GM23338 (cell line): ENCODE data around the gene DCBLD1.
"Not testable (repeated sequence)": the region's sequence is repeated elsewhere in the genome, so short reads cannot be mapped to it uniquely, and the experiment has no call there.

Experiments used
- CREB1 ChIP-seq: fragments of 250-450 bp; sonication (Bioruptor Pico); IDR thresholded peaks from 2 replicates; pipeline ENCODE4 v1.5.0; 2020; ENCODE audit warnings: low read depth, mild to moderate bottlenecking, moderate library complexity
- EZH2 ChIP-seq: fragments of 200-600 bp; sonication (generic); IDR thresholded peaks from one replicate; pipeline ENCODE4 v1.8.0; 2017; ENCODE audit warnings: antibody characterized with exemption, mild to moderate bottlenecking, low read depth; ENCODE audit not compliant: unreplicated experiment
- EZH2phosphoT487 ChIP-seq: fragments of 200-600 bp; sonication (generic); IDR thresholded peaks from one replicate; pipeline ENCODE4 v1.8.1; 2018; ENCODE audit warnings: antibody characterized with exemption; ENCODE audit not compliant: unreplicated experiment
- JUNB ChIP-seq: IDR thresholded peaks from one replicate; pipeline ENCODE4 v1.6.1; 2016; ENCODE audit warnings: antibody characterized with exemption; ENCODE audit not compliant: unreplicated experiment
- POLR2AphosphoS5 ChIP-seq: IDR thresholded peaks from 2 replicates; pipeline ENCODE4 v1.6.1; 2016; ENCODE audit warnings: antibody characterized with exemption, low read depth
- STAT1 ChIP-seq: IDR thresholded peaks from one replicate; pipeline ENCODE4 v1.6.1; 2016; ENCODE audit warnings: antibody characterized with exemption; ENCODE audit not compliant: unreplicated experiment
- ZNF114 ChIP-seq: fragments of 250-450 bp; sonication (Bioruptor Pico); IDR thresholded peaks from 2 replicates; pipeline ENCODE4 v1.5.0; 2020; ENCODE audit warnings: mild to moderate bottlenecking, moderate library complexity
- ZNF331 ChIP-seq: fragments of 250-450 bp; sonication (Bioruptor Pico); IDR thresholded peaks from 2 replicates; pipeline ENCODE4 v1.5.0; 2020; ENCODE audit warnings: low read depth, mild to moderate bottlenecking, moderate library complexity
- TF ChIP-seq, protein P1 (sequence below): IDR thresholded peaks from 2 replicates; pipeline ENCODE4 v1.6.1; 2016; ENCODE audit warnings: antibody characterized with exemption
- TF ChIP-seq, protein P2 (sequence below), 2 experiments: fragments of 200-600 bp in 1 of 2; sonication (generic) in 1 of 2; conservative IDR thresholded peaks; 2 replicates each; pipeline versions ENCODE4 v1.5.1 to v1.6.1; 2016 to 2017; ENCODE audit warnings: antibody characterized with exemption in 2 of 2, low read depth in 2 of 2, mild to moderate bottlenecking in 2 of 2, moderate library complexity in 1 of 2
- TF ChIP-seq, protein P3 (sequence below): IDR thresholded peaks from one replicate; pipeline ENCODE4 v1.6.1; 2018; ENCODE audit warnings: antibody characterized with exemption; ENCODE audit not compliant: unreplicated experiment
- TF ChIP-seq, protein P4 (sequence below): fragments of 250-450 bp; sonication (Bioruptor Pico); IDR thresholded peaks from 2 replicates; pipeline ENCODE4 v1.5.0; 2020; ENCODE audit warnings: mild to moderate bottlenecking, moderate library complexity

DNA sequence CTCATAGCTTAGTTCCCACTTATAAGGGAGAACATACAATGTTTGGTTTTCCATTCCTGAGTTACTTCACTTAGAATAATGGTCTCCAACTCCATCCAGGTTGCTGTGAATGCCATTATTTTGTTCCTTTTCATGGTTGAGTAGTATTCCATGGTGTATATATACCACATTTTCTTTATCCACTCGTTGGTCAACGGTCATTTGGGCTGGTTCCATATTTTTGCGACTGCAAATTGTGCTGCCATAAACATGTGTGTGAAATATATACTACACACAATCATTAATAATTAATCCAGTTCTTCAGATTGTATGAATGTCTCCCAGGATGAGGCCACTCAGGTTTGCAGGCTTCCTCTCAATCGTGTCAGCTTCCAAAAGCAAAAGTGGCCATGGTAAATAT, 13.9 kb upstream of the DCBLD1 start:
- TF ChIP-seq, protein P1, sequence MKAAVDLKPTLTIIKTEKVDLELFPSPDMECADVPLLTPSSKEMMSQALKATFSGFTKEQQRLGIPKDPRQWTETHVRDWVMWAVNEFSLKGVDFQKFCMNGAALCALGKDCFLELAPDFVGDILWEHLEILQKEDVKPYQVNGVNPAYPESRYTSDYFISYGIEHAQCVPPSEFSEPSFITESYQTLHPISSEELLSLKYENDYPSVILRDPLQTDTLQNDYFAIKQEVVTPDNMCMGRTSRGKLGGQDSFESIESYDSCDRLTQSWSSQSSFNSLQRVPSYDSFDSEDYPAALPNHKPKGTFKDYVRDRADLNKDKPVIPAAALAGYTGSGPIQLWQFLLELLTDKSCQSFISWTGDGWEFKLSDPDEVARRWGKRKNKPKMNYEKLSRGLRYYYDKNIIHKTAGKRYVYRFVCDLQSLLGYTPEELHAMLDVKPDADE = not testable (repeated sequence)
- TF ChIP-seq, protein P2, sequence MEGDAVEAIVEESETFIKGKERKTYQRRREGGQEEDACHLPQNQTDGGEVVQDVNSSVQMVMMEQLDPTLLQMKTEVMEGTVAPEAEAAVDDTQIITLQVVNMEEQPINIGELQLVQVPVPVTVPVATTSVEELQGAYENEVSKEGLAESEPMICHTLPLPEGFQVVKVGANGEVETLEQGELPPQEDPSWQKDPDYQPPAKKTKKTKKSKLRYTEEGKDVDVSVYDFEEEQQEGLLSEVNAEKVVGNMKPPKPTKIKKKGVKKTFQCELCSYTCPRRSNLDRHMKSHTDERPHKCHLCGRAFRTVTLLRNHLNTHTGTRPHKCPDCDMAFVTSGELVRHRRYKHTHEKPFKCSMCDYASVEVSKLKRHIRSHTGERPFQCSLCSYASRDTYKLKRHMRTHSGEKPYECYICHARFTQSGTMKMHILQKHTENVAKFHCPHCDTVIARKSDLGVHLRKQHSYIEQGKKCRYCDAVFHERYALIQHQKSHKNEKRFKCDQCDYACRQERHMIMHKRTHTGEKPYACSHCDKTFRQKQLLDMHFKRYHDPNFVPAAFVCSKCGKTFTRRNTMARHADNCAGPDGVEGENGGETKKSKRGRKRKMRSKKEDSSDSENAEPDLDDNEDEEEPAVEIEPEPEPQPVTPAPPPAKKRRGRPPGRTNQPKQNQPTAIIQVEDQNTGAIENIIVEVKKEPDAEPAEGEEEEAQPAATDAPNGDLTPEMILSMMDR (conservative IDR thresholded peaks at IDR 0.05; ENCODE audit: low read depth in 2 of 2) = not testable (repeated sequence)
- TF ChIP-seq EZH2; STAT1; POLR2AphosphoS5; EZH2phosphoT487; CREB1; JUNB; ZNF331 (CRISPR knock-in tag); ZNF114: not testable (repeated sequence)
- TF ChIP-seq, protein P3, sequence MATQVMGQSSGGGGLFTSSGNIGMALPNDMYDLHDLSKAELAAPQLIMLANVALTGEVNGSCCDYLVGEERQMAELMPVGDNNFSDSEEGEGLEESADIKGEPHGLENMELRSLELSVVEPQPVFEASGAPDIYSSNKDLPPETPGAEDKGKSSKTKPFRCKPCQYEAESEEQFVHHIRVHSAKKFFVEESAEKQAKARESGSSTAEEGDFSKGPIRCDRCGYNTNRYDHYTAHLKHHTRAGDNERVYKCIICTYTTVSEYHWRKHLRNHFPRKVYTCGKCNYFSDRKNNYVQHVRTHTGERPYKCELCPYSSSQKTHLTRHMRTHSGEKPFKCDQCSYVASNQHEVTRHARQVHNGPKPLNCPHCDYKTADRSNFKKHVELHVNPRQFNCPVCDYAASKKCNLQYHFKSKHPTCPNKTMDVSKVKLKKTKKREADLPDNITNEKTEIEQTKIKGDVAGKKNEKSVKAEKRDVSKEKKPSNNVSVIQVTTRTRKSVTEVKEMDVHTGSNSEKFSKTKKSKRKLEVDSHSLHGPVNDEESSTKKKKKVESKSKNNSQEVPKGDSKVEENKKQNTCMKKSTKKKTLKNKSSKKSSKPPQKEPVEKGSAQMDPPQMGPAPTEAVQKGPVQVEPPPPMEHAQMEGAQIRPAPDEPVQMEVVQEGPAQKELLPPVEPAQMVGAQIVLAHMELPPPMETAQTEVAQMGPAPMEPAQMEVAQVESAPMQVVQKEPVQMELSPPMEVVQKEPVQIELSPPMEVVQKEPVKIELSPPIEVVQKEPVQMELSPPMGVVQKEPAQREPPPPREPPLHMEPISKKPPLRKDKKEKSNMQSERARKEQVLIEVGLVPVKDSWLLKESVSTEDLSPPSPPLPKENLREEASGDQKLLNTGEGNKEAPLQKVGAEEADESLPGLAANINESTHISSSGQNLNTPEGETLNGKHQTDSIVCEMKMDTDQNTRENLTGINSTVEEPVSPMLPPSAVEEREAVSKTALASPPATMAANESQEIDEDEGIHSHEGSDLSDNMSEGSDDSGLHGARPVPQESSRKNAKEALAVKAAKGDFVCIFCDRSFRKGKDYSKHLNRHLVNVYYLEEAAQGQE = not testable (repeated sequence)
- TF ChIP-seq, protein P4, sequence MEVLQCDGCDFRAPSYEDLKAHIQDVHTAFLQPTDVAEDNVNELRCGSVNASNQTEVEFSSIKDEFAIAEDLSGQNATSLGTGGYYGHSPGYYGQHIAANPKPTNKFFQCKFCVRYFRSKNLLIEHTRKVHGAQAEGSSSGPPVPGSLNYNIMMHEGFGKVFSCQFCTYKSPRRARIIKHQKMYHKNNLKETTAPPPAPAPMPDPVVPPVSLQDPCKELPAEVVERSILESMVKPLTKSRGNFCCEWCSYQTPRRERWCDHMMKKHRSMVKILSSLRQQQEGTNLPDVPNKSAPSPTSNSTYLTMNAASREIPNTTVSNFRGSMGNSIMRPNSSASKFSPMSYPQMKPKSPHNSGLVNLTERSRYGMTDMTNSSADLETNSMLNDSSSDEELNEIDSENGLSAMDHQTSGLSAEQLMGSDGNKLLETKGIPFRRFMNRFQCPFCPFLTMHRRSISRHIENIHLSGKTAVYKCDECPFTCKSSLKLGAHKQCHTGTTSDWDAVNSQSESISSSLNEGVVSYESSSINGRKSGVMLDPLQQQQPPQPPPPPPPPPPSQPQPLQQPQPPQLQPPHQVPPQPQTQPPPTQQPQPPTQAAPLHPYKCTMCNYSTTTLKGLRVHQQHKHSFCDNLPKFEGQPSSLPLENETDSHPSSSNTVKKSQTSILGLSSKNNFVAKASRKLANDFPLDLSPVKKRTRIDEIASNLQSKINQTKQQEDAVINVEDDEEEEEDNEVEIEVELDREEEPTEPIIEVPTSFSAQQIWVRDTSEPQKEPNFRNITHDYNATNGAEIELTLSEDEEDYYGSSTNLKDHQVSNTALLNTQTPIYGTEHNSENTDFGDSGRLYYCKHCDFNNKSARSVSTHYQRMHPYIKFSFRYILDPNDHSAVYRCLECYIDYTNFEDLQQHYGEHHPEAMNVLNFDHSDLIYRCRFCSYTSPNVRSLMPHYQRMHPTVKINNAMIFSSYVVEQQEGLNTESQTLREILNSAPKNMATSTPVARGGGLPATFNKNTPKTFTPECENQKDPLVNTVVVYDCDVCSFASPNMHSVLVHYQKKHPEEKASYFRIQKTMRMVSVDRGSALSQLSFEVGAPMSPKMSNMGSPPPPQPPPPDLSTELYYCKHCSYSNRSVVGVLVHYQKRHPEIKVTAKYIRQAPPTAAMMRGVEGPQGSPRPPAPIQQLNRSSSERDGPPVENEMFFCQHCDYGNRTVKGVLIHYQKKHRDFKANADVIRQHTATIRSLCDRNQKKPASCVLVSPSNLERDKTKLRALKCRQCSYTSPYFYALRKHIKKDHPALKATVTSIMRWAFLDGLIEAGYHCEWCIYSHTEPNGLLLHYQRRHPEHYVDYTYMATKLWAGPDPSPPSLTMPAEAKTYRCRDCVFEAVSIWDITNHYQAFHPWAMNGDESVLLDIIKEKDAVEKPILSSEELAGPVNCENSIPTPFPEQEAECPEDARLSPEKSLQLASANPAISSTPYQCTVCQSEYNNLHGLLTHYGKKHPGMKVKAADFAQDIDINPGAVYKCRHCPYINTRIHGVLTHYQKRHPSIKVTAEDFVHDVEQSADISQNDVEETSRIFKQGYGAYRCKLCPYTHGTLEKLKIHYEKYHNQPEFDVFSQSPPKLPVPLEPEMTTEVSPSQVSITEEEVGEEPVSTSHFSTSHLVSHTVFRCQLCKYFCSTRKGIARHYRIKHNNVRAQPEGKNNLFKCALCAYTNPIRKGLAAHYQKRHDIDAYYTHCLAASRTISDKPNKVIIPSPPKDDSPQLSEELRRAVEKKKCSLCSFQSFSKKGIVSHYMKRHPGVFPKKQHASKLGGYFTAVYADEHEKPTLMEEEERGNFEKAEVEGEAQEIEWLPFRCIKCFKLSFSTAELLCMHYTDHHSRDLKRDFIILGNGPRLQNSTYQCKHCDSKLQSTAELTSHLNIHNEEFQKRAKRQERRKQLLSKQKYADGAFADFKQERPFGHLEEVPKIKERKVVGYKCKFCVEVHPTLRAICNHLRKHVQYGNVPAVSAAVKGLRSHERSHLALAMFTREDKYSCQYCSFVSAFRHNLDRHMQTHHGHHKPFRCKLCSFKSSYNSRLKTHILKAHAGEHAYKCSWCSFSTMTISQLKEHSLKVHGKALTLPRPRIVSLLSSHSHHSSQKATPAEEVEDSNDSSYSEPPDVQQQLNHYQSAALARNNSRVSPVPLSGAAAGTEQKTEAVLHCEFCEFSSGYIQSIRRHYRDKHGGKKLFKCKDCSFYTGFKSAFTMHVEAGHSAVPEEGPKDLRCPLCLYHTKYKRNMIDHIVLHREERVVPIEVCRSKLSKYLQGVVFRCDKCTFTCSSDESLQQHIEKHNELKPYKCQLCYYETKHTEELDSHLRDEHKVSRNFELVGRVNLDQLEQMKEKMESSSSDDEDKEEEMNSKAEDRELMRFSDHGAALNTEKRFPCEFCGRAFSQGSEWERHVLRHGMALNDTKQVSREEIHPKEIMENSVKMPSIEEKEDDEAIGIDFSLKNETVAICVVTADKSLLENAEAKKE = not testable (repeated sequence)
